ENCODE data around the gene STAT5B.

STAT5B gene

GRCh38 chr17:42271006-42271778 lies 5.0 kb downstream of the STAT5B start:
- TF ChIP-seq EP300 (IDR thresholded peaks at IDR 0.05; ENCODE audit: borderline replicate concordance) (no peak), EGR1 (IDR thresholded peaks at IDR 0.05) (no peak), TAF1 (IDR thresholded peaks at IDR 0.05; ENCODE audit: low read depth) (no peak), FOXM1 (IDR thresholded peaks at IDR 0.05; ENCODE audit: borderline replicate concordance, low read depth) (no peak), ZBTB7A (IDR thresholded peaks at IDR 0.05; ENCODE audit: low read depth) (no peak), YY1 (IDR thresholded peaks at IDR 0.05; ENCODE audit: low read depth) (no peak), CEBPB (IDR thresholded peaks at IDR 0.05) (no peak), MAX (IDR thresholded peaks at IDR 0.05) (no peak), TEAD4 (IDR thresholded peaks at IDR 0.05) (no peak), REST (IDR thresholded peaks at IDR 0.05; ENCODE audit: low read depth) (no peak), TCF12 (IDR thresholded peaks at IDR 0.05; ENCODE audit: low read depth) (no peak), CREB1 (IDR thresholded peaks at IDR 0.05; ENCODE audit: low read depth) (no peak), RAD21 (IDR thresholded peaks at IDR 0.05; ENCODE audit: low read depth) (no peak), NFIC (IDR thresholded peaks at IDR 0.05) (no peak)
- TF ChIP-seq, protein P1, sequence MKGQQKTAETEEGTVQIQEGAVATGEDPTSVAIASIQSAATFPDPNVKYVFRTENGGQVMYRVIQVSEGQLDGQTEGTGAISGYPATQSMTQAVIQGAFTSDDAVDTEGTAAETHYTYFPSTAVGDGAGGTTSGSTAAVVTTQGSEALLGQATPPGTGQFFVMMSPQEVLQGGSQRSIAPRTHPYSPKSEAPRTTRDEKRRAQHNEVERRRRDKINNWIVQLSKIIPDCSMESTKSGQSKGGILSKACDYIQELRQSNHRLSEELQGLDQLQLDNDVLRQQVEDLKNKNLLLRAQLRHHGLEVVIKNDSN (IDR thresholded peaks at IDR 0.05) = no peak

GRCh38 chr17:42270596-42270995 lies 5.6 kb downstream of the STAT5B start:
- TF ChIP-seq CEBPB (IDR thresholded peaks at IDR 0.05) (no peak), RAD21 (IDR thresholded peaks at IDR 0.05; ENCODE audit: low read depth) (no peak), TCF12 (IDR thresholded peaks at IDR 0.05; ENCODE audit: low read depth) (no peak), TEAD4 (IDR thresholded peaks at IDR 0.05) (no peak), EGR1 (IDR thresholded peaks at IDR 0.05) (no peak), CREB1 (IDR thresholded peaks at IDR 0.05; ENCODE audit: low read depth) (no peak), YY1 (IDR thresholded peaks at IDR 0.05; ENCODE audit: low read depth) (no peak), REST (IDR thresholded peaks at IDR 0.05; ENCODE audit: low read depth) (no peak), ZBTB7A (IDR thresholded peaks at IDR 0.05; ENCODE audit: low read depth) (no peak), FOXM1 (IDR thresholded peaks at IDR 0.05; ENCODE audit: borderline replicate concordance, low read depth) (no peak), EP300 (IDR thresholded peaks at IDR 0.05; ENCODE audit: borderline replicate concordance) (no peak), MAX (IDR thresholded peaks at IDR 0.05) (no peak), TAF1 (IDR thresholded peaks at IDR 0.05; ENCODE audit: low read depth) (no peak), NFIC (IDR thresholded peaks at IDR 0.05) (no peak)
- TF ChIP-seq, protein P1 (IDR thresholded peaks at IDR 0.05) = no peak

DNA sequence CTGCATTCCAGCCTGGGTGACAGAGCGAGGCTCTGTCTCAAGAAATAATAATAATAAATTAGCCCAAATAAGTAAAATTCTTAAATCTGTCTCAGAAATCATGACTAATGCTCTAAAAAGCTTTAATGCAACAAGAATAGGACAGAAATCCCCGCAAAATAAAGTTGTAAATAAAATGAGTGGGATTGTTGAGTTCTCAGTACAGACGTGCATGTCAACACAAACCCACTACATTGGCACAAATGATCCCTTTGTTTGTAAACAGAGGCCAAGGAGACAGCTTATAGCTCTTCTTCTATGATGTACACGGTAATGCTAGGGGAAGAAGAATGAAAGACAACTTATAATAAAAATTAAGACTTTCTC lies 6.0 kb downstream of the STAT5B start:
- TF ChIP-seq EGR1 (IDR thresholded peaks at IDR 0.05) = no peak
- TF ChIP-seq, protein P1 (IDR thresholded peaks at IDR 0.05) = no peak
- no peak for TF ChIP-seq TEAD4 (IDR thresholded peaks at IDR 0.05)

DNA sequence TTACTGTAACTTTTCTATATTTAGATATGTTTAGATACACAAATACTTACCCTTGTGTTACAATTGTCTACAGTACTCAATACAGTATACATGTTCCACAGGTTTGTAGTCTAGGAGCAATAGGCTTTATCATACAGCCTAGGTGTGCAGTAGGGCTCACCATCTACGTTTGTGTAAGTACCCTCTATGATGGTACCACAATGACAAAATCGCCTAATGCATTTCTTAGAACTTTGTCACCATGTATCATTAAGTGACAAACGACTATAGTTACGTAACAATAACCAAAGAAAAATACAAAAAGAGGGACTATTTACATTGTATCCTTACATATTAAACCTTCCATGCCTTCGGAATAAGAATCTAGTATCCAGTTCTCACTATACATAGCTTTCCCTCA lies 8.0 kb downstream of the STAT5B start:
- TF ChIP-seq YY1 (IDR thresholded peaks at IDR 0.05; ENCODE audit: low read depth) (no peak), ZBTB7A (IDR thresholded peaks at IDR 0.05; ENCODE audit: low read depth) (no peak), FOXM1 (IDR thresholded peaks at IDR 0.05; ENCODE audit: borderline replicate concordance, low read depth) (no peak), EGR1 (IDR thresholded peaks at IDR 0.05) (no peak), NFIC (IDR thresholded peaks at IDR 0.05) (no peak), TEAD4 (IDR thresholded peaks at IDR 0.05) (no peak), MAX (IDR thresholded peaks at IDR 0.05) (no peak), REST (IDR thresholded peaks at IDR 0.05; ENCODE audit: low read depth) (no peak), CREB1 (IDR thresholded peaks at IDR 0.05; ENCODE audit: low read depth) (no peak), TCF12 (IDR thresholded peaks at IDR 0.05; ENCODE audit: low read depth) (no peak), TAF1 (IDR thresholded peaks at IDR 0.05; ENCODE audit: low read depth) (no peak), EP300 (IDR thresholded peaks at IDR 0.05; ENCODE audit: borderline replicate concordance) (no peak), RAD21 (IDR thresholded peaks at IDR 0.05; ENCODE audit: low read depth) (no peak), CEBPB (IDR thresholded peaks at IDR 0.05) (no peak)
- TF ChIP-seq, protein P1 (IDR thresholded peaks at IDR 0.05) = no peak

Data from Ishikawa (cell line).